ENCODE data around the gene LMBRD2.

- TF ChIP-seq CTCF (IDR thresholded peaks at IDR 0.05) (no peak), POLR2A (IDR thresholded peaks at IDR 0.05) (no peak)
Measured at GRCh38 chr5:36128795-36129194, 22.9 kb downstream of the LMBRD2 start.
